HG03095 (cell line): ENCODE results near the gene NOL4L.
A peak's percentile ranks its signal among the peaks of the same experiment; 100 is the strongest.

Experiments used
- ATAC-seq: cut with Tn5 transposase; IDR thresholded peaks from one replicate; pipeline ENCODE4 v1.9.1; 2021; ENCODE audit warnings: moderate library complexity; ENCODE audit not compliant: unreplicated experiment

NOL4L gene

DNA sequence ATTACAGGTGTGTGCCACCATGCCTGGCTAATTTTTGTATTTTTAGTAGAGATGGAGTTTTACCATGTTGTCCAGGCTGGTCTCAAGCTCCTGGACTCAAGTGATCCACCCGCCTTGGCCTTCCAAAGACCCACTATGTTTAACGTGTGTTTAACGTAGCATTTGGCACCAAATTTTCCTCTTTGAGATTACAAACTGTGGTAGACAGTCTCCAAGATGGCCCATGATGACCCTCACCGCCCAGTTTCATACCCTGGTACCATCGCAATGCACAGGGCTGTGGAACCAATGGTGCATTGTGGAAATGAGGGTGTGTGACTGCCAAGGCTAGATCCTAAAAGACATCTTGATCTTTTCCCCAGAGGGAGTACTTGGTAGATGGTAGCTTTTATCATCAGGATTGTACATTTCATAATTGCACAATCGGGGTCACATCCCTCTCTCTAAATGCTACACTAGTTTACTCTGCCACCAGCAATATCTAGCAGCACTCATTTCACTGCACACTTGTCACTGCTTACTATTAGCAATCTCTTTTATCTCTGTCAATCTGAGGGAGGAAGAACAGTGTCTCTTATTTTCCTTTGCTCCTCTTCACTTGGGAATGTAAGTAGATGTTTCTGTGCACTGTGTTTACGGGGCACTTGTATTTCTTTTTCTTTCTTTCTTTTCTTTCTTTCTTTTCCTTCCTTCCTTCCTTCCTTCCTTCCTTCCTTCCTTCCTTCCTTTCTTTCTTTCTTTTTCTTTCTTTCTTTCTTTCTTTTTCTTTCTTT is 96.9 kb downstream of the NOL4L start:
- no peak for ATAC-seq

DNA sequence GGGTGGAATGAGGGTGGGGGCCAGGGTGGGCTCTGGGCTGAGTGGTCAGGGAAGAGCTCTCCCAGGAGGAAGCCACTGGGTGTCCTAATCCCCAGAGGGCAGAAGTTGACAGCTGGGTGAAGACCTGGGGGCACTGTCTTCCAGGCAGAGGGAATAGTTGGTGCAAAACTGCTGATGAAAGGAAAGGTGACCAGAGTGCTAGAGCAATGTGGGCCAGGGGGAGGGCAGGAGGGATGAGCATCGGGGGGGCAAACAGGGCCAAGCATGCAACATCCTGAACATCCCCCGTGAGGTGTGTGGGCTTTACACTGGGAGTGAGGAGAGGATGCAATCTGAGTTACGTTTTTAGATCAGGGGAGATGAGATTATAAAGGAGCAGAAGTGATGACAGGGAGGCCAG is 97.8 kb downstream of the NOL4L start:
- ATAC-seq, result no peak

GRCh38 chr20:32485770-32486478 is 99.2 kb downstream of the NOL4L start:
- ATAC-seq, result no peak

DNA sequence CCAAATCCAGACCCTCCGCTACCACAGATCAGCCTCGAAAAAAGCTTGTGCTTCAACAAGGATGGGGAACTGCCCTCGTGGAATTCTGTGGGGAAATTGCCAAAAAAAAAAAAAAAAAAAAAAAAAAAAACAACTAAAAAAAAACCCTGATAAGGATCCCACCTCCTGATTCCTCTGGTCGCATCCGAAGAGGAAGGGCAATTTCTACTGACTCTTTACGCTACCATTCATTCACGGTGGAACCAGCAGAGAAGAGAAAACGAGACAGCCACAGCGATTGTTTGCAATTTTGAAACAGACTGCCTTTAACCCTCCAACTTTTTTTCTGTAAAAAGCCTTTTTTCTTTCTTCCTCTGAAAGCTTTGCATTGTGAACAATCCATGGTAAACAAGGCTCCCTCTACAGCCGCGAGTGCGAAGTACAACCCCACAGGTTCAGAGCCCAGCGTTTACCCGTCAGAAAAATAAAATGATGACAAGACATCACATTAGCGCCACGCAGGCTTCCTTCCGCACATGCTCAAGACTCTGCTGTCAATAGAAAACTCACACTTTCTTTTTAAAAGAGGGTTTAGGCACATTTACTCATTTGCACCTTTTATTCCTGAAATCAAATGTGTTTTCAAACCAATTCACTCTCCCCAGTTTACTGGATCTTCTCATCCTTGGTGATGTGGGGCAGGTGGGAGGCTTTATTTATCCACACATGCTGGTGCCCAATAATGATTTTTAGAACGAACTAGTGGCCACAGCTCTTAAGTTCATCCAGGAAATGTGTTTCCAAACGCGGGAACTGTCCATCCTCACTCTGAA is 100.0 kb downstream of the NOL4L start:
- ATAC-seq, result peak; percentile 61

GRCh38 chr20:32484225-32484957 is 100.7 kb downstream of the NOL4L start:
- no peak for ATAC-seq

DNA sequence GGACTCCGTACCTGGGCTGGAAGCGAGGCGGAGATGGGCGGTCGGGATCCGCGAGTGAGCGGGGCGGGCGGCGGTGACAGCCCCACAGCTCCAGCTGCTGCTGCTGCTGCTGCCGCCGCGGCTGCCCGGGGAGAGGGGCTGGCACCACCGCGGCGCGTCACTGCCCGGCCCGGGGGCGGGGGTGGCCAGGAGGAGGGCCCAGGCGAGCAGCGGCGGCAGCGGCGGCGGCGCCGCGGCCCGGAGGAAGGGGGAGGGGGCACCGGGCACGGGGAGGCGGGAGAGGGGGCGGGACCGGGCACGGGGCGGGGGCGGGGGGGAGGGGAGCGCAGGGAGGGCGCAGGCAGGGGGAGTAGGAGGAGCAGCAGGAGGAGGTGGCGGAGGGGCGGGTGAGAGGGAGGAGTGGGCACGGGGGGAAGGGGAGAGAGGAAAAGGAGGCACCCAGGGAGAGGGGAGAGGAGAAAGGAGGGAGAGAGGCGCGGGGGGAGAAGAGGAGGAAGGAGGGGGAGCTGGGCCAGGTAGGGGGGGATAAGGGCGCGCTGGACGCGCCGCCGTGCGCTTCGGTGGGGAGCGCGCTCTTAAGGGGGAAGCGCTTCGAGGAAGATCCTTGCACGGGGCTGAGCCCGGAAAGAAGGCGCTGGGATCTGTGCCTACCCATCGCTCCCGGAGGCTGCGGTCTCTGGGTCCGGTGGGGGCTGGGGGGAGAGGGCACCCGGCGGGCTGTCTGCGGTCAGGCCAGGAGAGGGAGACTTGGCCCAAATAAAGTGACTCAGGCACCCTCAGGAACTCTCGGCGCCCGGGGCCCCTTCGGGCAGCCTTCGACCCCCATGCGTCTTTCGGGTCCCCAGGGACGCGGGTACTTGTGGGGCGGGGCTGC is 101.5 kb downstream of the NOL4L start:
- ATAC-seq, result no peak

DNA sequence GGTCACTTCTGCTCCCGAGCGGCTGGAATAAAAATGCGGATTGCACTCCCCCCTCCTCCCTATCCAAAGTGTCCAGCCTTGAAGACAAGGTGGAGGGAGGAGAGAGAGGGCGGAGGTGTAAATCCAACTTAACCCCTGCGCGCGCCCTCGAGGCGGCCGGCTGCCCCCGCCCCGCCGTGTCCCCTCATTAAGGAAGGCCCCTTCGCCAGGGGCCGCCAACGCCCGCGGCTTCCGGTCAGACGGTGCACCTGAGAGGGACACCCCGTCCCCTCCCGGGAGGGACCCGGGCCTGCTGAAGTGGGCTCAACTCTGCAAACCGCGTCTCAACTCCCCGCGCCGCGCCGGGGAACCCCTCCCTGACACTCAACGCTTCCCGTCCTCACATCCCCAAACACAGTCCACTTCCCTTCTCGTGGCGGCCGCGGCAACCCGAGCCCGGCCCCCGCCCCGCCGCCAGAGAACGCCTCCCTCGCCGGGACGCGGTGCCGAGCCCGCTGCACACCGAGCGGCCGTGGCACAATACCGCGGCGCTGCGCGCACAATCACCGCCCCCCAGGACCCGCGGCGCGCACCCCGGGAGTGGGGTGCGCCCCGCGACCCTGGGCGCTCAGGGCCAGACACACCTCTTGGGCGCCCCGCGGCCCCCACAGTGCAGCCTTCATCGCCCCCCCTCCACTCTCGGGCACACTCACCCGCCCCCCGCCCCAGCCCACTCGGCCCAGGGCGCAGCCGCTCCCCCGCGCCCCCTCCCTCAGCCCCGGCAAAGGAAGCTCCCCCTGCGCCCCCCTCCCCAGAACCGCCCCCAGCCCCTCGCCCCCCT is 102.5 kb downstream of the NOL4L start:
- ATAC-seq, result no peak

DNA sequence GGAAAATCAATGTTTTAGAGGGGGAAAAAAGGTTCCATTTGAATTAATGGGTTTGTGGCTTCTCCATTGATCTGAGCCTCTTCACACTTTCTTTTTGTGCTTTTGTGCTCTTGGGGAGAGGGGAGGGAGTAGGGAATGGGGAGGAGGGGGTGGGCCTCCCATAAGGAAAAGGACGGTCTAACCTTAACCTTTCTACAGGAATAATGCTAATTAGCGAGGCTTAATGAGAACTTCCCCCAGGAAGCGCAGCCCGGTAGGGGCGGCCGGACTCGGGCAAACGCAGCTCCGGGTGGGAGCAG is 103.0 kb downstream of the NOL4L start:
- ATAC-seq, result no peak

GRCh38 chr20:32481311-32482142 is 103.6 kb downstream of the NOL4L start:
- no peak for ATAC-seq

- no peak for ATAC-seq
Measured at GRCh38 chr20:32480371-32481241, 104.5 kb downstream of the NOL4L start.

GRCh38 chr20:32479697-32480171 is 105.4 kb downstream of the NOL4L start:
- no peak for ATAC-seq

DNA sequence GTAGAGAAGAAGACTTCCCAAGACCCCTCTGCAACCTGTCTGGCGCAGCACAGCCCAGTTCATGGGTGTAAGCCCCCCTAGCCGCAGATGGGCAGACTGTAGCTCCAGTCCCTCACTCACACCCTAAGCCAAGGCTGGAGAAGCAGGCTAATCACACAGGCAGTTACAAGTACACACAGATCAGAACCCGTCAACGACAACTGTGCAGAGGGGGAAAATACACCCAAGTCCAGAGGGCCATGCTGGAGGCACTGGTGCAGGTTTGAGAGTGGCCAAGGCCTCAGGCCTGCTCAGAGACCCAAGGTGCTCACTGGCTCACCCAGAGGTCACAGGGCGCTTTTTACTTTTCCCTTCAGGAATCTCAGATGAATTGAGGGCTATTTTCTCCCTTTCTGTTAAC is 106.1 kb downstream of the NOL4L start:
- ATAC-seq, result no peak

DNA sequence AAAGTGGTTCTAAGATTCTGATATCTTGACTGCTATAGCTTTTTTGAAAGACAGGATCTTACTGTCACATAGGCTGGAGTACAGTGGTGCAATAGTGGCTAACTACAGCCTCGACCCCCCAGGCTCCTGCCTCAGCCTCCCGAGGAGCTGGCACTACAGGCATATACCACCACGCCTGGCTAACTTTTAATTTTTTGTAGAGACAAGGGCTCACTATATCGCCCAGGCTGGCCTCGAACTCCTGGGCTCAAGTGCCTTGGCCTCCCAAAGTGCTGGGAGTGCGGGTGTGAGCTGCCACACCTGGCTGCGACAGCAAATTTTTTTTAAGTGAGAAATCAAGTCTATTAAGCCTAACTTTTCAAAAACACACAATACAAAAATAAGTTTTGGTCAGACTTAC is 106.6 kb downstream of the NOL4L start:
- ATAC-seq, result no peak

DNA sequence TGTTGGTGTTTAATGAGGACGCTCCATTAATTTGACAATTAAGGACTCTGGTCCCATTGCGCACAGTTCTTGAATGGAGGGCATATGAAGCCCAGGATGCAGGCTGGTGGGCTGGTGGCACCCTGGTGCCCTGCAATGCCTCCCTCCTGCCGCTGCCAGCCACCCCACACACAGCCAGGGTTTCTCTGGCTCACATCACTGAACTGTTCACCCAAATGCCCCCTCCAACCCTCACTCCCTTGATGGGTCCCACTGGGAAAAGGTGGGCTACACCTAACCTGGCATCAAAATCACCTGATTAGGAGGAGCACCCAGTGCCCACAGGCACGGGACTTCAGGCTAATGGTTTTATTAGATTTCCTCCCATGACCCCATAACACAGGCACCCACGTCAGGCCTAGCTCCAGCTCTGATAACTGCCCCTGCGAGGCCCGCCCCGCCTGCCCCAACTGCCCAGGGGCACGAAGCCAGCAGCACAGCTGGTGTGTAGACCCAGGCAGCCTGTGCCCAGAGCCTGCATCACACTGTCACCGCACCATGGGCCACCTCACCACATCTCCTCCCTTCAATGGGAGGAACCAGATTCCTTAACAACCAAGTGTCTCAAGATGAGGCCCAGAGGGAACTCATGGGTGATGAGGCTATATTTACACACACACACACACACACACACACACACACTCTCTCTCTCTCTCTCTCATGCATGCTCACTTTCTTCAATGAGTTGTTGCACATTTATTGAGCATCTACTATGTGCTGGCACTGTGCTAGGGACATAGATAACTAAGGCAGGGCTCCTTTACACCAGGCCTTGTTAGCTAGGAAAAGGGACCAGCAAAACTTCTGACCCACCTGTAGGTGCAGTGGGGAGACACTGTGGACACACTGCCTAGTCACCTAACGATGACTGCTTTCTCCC is 107.3 kb downstream of the NOL4L start:
- ATAC-seq, result no peak

DNA sequence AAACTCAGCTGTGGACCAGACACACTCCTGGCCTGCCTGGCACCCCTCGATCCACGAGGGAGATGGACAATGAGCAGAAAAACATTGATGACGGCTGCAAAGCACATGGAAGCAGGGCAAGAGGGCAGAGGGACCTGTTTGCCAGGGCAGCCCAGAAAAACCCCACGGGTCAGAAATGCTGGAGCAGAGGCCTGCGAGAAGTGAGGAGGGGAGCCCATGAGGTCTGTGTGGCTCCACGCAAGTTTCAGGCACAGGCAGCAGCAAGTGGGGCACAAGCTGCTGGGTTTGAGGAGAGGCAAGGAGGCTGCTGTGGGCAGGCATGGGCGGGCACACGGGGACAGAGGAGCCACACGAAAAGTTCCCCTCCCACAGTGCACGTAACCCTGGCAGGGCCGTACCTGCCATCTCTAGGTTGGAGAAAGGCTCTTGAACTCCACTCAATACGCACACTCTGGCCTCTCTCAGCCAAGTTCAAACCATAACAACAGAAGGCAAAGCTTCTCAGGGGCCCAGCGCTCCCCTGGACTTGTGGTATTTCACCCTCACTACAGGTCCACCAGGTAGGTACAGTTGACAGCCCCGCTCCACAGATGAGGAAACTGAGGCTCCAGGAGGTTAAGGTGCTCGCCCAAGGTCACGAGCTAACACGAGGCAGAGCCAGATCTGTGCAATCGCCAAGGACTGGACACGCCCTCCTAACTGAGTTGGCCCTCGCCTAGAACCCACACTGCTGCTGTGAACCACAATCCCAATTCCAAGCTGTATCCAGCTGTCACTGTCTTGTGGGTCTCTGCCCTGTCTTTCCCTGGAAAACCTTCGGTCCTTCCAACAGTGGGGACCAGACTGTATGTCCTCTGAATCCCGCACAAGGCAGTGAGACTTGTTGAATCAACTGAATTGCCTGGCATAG is 108.2 kb downstream of the NOL4L start:
- ATAC-seq, result no peak
